ENCODE measurements around the gene HNRNPH1. TPM values are rescaled to one million over a fixed set of nuclear protein-coding genes. Genes with fewer than 3 reads are reported as not detected.

The HNRNPH1 gene
- total and polyA plus RNA-seq, 2 of the 13 experiments (the other 11 are each of a cell fraction or from before 2014, with no cell fraction given), result 382 to 1,064 TPM

GRCh38 chr5:179623906-179624741 is 653 bp upstream of the HNRNPH1 start (continued):
- peak; percentile 88 for TF ChIP-seq PHF21A (CRISPR knock-in tag; IDR thresholded peaks at IDR 0.05)
- peak; percentile 41 for TF ChIP-seq ZNF883 (CRISPR knock-in tag; IDR thresholded peaks at IDR 0.05; ENCODE audit: not compliant biosample characterization)
- no peak for TF ChIP-seq ATF2 (CRISPR knock-in tag; IDR thresholded peaks at IDR 0.05)
- no peak for TF ChIP-seq SIX1 (CRISPR knock-in tag; IDR thresholded peaks at IDR 0.05; ENCODE audit: borderline replicate concordance)
- TF ChIP-seq PAXIP1 (CRISPR knock-in tag; conservative IDR thresholded peaks at IDR 0.05), result peak; percentile 66
- peak; percentile 99 for TF ChIP-seq ZNF281 (CRISPR knock-in tag; IDR thresholded peaks at IDR 0.05; ENCODE audit: borderline replicate concordance)
- TF ChIP-seq ZNF484 (CRISPR knock-in tag; IDR thresholded peaks at IDR 0.05; ENCODE audit: borderline replicate concordance, low read depth), result 0 out of 2 replicates have a peak, but pooled peaks have one; percentile 24
- 0 out of 2 replicates have a peak, but pooled peaks have one; percentile 69 for TF ChIP-seq HNF4G (IDR thresholded peaks at IDR 0.05; ENCODE audit: borderline replicate concordance, low read depth, low read length)
- TF ChIP-seq HNF4G (CRISPR knock-in tag; IDR thresholded peaks at IDR 0.05; ENCODE audit: borderline replicate concordance, low read depth), result no peak
- no peak for TF ChIP-seq ZNF792 (CRISPR knock-in tag; IDR thresholded peaks at IDR 0.05)
- TF ChIP-seq ZNF768 (CRISPR knock-in tag; IDR thresholded peaks at IDR 0.05), result peak; percentile 72; the same call in 1 of the 2 replicates
- 0 out of 2 replicates have a peak, but pooled peaks have one; percentile 41 for TF ChIP-seq FOXM1 (CRISPR knock-in tag; IDR thresholded peaks at IDR 0.05)
- 0 out of 2 replicates have a peak, but pooled peaks have one; percentile 27 for TF ChIP-seq NFIB (CRISPR knock-in tag; IDR thresholded peaks at IDR 0.05; ENCODE audit: borderline replicate concordance)
- TF ChIP-seq NKX3-1 (CRISPR knock-in tag; IDR thresholded peaks at IDR 0.05), result no peak; the same call in 1 of the 2 replicates
- peak; percentile 73 for TF ChIP-seq ZNF691 (CRISPR knock-in tag; IDR thresholded peaks at IDR 0.05; ENCODE audit: borderline replicate concordance, low read depth)
- TF ChIP-seq HNF1B (CRISPR knock-in tag; IDR thresholded peaks at IDR 0.05), result no peak
- TF ChIP-seq ZBTB3 (CRISPR knock-in tag; IDR thresholded peaks at IDR 0.05; ENCODE audit: borderline replicate concordance, low read depth), result peak; percentile 43; the same call in 1 of the 2 replicates

All from HepG2 (cell line).